IMR-90 (cell line): ENCODE measurements around the gene RTN4RL2. TPM values are rescaled to one million over a fixed set of nuclear protein-coding genes. Genes with fewer than 3 reads are reported as not detected.

Experiments used
- ATAC-seq: fragments of 200-7000 bp; cut with Tn5 transposase; 2 replicates; pipeline ENCODE4 v1.9.1; 2020; ENCODE audit warnings: low read depth, mild to moderate bottlenecking, moderate library complexity
- BruUV-seq: library from RNA; stranded (reverse); fragments of 400-500 nt; replicated peaks from 2 replicates; lab custom pipeline; 2021; lab: Mats Ljungman, UMichigan
- CTCF ChIA-PET: fragments of 300-600 bp; formaldehyde crosslinking; extraction: SDS; loops from one replicate; lab custom pipeline; 2021; ENCODE audit warnings: antibody characterized with exemption; lab: Yijun Ruan, JAX
- POLR2A ChIA-PET: fragments of 300-600 bp; sonication (Branson Sonifier 250); formaldehyde crosslinking; loops from one replicate; lab custom pipeline; 2022; ENCODE audit warnings: antibody characterized with exemption; ENCODE audit not compliant: unreplicated experiment; lab: Charles Lee
- DNase-seq: peaks from one replicate; pipeline ENCODE4 v3.0.0; 2013
- H2AFZ ChIP-seq: replicated peaks from 2 replicates; pipeline ENCODE3; 2013; ENCODE audit warnings: low read length, mild to moderate bottlenecking; ENCODE audit not compliant: poor library complexity
- H2AK5ac ChIP-seq: 2 replicates; pipeline ENCODE4 v1.6.1; 2013; ENCODE audit warnings: low read depth, low read length, inconsistent platforms
- H2AK9ac ChIP-seq: replicated peaks from 2 replicates; pipeline ENCODE3; 2013; ENCODE audit warnings: mild to moderate bottlenecking, low read depth, low read length, moderate library complexity; ENCODE audit not compliant: poor library complexity
- H2BK120ac ChIP-seq: 2 replicates; pipeline ENCODE4 v1.6.1; 2013; ENCODE audit warnings: low read depth, low read length, inconsistent platforms
- H2BK15ac ChIP-seq: 3 replicates; pipeline ENCODE4 v1.6.1; 2013; ENCODE audit warnings: low read depth, low read length, inconsistent platforms
- H2BK20ac ChIP-seq: 2 replicates; pipeline ENCODE4 v1.6.1; 2013; ENCODE audit warnings: low read depth, mild to moderate bottlenecking, inconsistent platforms, low read length, moderate library complexity
- H2BK5ac ChIP-seq: 2 replicates; pipeline ENCODE4 v1.6.1; 2013; ENCODE audit warnings: mild to moderate bottlenecking, low read depth, low read length, inconsistent platforms; ENCODE audit not compliant: poor library complexity, severe bottlenecking
- H3K14ac ChIP-seq: replicated peaks from 2 replicates; pipeline ENCODE4 v1.6.1; 2013; ENCODE audit warnings: low read depth, low read length, inconsistent platforms
- H3K18ac ChIP-seq: 2 replicates; pipeline ENCODE4 v1.6.1; 2013; ENCODE audit warnings: low read depth, low read length, control low read depth
- H3K23ac ChIP-seq: 2 replicates; pipeline ENCODE4 v1.6.1; 2013; ENCODE audit warnings: low read depth, low read length, inconsistent platforms
- H3K27ac ChIP-seq: 2 replicates; pipeline ENCODE4 v1.5.1; 2013; ENCODE audit warnings: mild to moderate bottlenecking, control low read depth, low read length; ENCODE audit not compliant: insufficient read depth
- H3K27me3 ChIP-seq: 2 replicates; pipeline ENCODE4 v1.6.1; 2013; ENCODE audit warnings: low read length; ENCODE audit not compliant: control insufficient read depth, insufficient read depth
- H3K36me3 ChIP-seq: 2 replicates; pipeline ENCODE4 v1.6.1; 2013; ENCODE audit warnings: low read length, mixed read lengths; ENCODE audit not compliant: control insufficient read depth, insufficient read depth
- H3K4ac ChIP-seq: 2 replicates; pipeline ENCODE4 v1.6.1; 2013; ENCODE audit warnings: low read depth, low read length, inconsistent platforms
- H3K4me1 ChIP-seq: 2 replicates; pipeline ENCODE4 v1.6.1; 2013; ENCODE audit warnings: low read length, mixed read lengths; ENCODE audit not compliant: control insufficient read depth, insufficient read depth
- H3K4me2 ChIP-seq: 2 replicates; pipeline ENCODE4 v1.6.1; 2013; ENCODE audit warnings: low read depth, mild to moderate bottlenecking, control low read depth, low read length, moderate library complexity
- H3K4me3 ChIP-seq: 2 replicates; pipeline ENCODE4 v1.5.1; 2013; ENCODE audit warnings: low read depth, mild to moderate bottlenecking, control low read depth, low read length, moderate library complexity; ENCODE audit not compliant: insufficient read depth
- H3K56ac ChIP-seq: 2 replicates; pipeline ENCODE4 v1.6.1; 2013; ENCODE audit warnings: low read length, inconsistent platforms; ENCODE audit not compliant: insufficient read depth; ENCODE audit errors: extremely low read depth
- H3K79me1 ChIP-seq, 2 experiments: 2 replicates each; pipeline ENCODE4 v1.6.1; 2013; ENCODE audit warnings: low read length in 2 of 2, inconsistent platforms in 1 of 2, low read depth in 1 of 2
- H3K9ac ChIP-seq: 2 replicates; pipeline ENCODE4 v1.6.1; 2013; ENCODE audit warnings: low read depth, low read length, control low read depth
- H3K9me1 ChIP-seq: 2 replicates; pipeline ENCODE4 v1.6.1; 2013; ENCODE audit warnings: low read length, inconsistent platforms; ENCODE audit not compliant: insufficient read depth
- H3K9me3 ChIP-seq: 2 replicates; pipeline ENCODE4 v1.6.1; 2013; ENCODE audit warnings: low read length; ENCODE audit not compliant: control insufficient read depth, insufficient read depth
- H4K20me1 ChIP-seq: 2 replicates; pipeline ENCODE4 v1.6.1; 2013; ENCODE audit warnings: low read length, inconsistent platforms; ENCODE audit not compliant: insufficient read depth
- H4K5ac ChIP-seq: 2 replicates; pipeline ENCODE4 v1.6.1; 2013; ENCODE audit warnings: mild to moderate bottlenecking, low read depth, low read length, control low read depth
- H4K8ac ChIP-seq, 2 experiments: 2 replicates each; pipeline ENCODE4 v1.6.1; 2013; ENCODE audit warnings: low read depth in 2 of 2, low read length in 2 of 2, control low read depth in 1 of 2, inconsistent platforms in 1 of 2
- H4K91ac ChIP-seq: 2 replicates; pipeline ENCODE4 v1.6.1; 2013; ENCODE audit warnings: low read depth, low read length, inconsistent platforms; ENCODE audit not compliant: insufficient read depth
- BHLHE40 ChIP-seq: fragments of 150-350 bp; IDR thresholded peaks from 2 replicates; pipeline ENCODE4 v1.6.1; 2016; ENCODE audit warnings: mild to moderate bottlenecking, low read depth, low read length
- CEBPB ChIP-seq: IDR thresholded peaks from 2 replicates; pipeline ENCODE4 v1.6.1; 2012; ENCODE audit warnings: low read depth, low read length, improper control_type of control experiment
- CHD1 ChIP-seq: IDR thresholded peaks from 2 replicates; pipeline ENCODE4 v1.6.1; 2012; ENCODE audit warnings: low read depth, low read length, improper control_type of control experiment
- MAFK ChIP-seq: IDR thresholded peaks from 2 replicates; pipeline ENCODE4 v1.6.1; 2012; ENCODE audit warnings: low read depth, low read length, improper control_type of control experiment
- MXI1 ChIP-seq: IDR thresholded peaks from 2 replicates; pipeline ENCODE4 v1.6.1; 2012; ENCODE audit warnings: low read depth, mild to moderate bottlenecking, low read length, moderate library complexity, borderline replicate concordance
- POLR2A ChIP-seq: IDR thresholded peaks from 2 replicates; pipeline ENCODE4 v1.6.1; 2012; ENCODE audit warnings: mild to moderate bottlenecking, low read depth, low read length
- RAD21 ChIP-seq: IDR thresholded peaks from 2 replicates; pipeline ENCODE4 v1.6.1; 2012; ENCODE audit warnings: low read length, improper control_type of control experiment
- RCOR1 ChIP-seq: IDR thresholded peaks from 2 replicates; pipeline ENCODE4 v1.6.1; 2012; ENCODE audit warnings: mild to moderate bottlenecking, low read length, improper control_type of control experiment; ENCODE audit not compliant: insufficient replicate concordance
- SMC3 ChIP-seq: fragments of 150-350 bp; IDR thresholded peaks from 2 replicates; pipeline ENCODE4 v1.6.1; 2016; ENCODE audit warnings: low read depth, mild to moderate bottlenecking, antibody characterized with exemption, low read length, moderate library complexity
- WGBS, 2 experiments: methylation state at CpG; one replicate each; pipeline versions ENCODE4 v1.1.5 to v1.1.7; 2013; ENCODE audit warnings: missing lambda C conversion rate in 2 of 2; ENCODE audit not compliant: insufficient read length in 1 of 2; ENCODE audit errors: extremely low coverage in 2 of 2; 5-methylcytosine and 5-hydroxymethylcytosine counted together
- dilution Hi-C: fragments of 300-500 bp; cut with HindIII; formaldehyde crosslinking; loops from one replicate; pipeline ENCODE4 v1.14.3; 2018; ENCODE audit warnings: low sequenced_read_pairs; ENCODE audit not compliant: unreplicated experiment
- in situ Hi-C: fragments of 300-500 bp; cut with MboI; formaldehyde crosslinking; loops from 3 replicates; pipeline ENCODE4 v1.14.3; 2019; ENCODE audit warnings: low sequenced_read_pairs, inconsistent platforms, mixed read lengths
- intact Hi-C: fragments of 100-400 bp; cut with micrococcal nuclease; formaldehyde crosslinking; loops from 2 replicates; pipeline ENCODE4 v1.10.0; 2022
- polyA plus RNA-seq, 3 experiments: library from polyadenylated mRNA; depleted of rRNA; stranded (reverse); fragments of >200 nt; gene quantifications; 2 replicates each; pipeline ENCODE4 v1.2.3, GENCODE V29; 2012; ENCODE audit warnings: low replicate concordance in 1 of 3
- total RNA-seq: library from RNA; depleted of rRNA; stranded (reverse); fragments of >200 nt; gene quantifications from 2 replicates; pipeline ENCODE4 v1.2.3, GENCODE V29; 2012
- TF ChIP-seq, protein P1 (sequence below): fragments of 150-350 bp; IDR thresholded peaks from 2 replicates; pipeline ENCODE4 v1.6.1; 2017; ENCODE audit warnings: mild to moderate bottlenecking, antibody characterized with exemption, low read length, low read depth
- TF ChIP-seq, protein P2 (sequence below): conservative IDR thresholded peaks from 2 replicates; pipeline ENCODE4 v1.5.1; 2012; ENCODE audit warnings: mild to moderate bottlenecking, low read depth, low read length, improper control_type of control experiment

Gene RTN4RL2
- total and polyA plus RNA-seq, 2 of the 4 experiments (the other 2 are of a cell fraction): 1.5 TPM; not detected in 1

DNA sequence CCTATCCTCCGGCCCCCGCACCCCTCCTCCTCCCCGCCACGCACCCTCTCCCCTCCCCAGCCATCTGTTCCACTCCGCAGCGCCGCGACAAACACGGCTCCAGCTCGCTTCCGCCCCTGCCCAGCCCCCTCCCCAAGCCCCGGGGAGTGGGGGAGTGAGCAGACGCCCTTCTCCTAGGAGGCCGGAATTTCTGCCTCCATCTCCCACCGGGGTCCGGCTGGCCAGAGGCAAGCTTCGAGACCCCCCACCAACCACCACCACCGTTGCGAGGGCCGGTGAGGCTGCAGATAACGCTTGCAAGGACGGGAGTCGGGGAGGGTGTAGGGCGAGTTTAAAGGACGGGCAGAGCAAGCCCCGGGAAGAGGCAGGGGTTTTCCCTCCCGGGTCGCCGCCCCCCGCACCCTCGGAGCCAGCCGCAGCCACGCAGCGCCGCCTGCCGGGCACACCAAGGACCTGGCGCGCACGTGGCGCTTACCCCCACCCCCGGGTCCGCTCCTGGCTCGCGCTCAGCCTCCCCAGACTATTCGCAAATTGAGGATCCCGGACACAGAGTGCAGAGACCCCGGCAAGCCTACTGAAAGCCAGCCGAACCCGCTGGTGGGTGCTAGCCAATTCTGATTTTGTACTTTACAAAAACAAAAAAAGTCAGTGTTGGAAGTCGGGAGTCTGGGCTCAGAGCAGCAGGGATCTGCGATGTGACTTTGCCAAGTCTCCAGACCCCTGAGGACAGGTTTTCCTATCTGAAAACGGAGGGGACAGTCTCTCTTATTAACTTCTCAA lies 22.6 kb downstream of the RTN4RL2 start (continued):
- TF ChIP-seq SMC3: peak; percentile 48
- TF ChIP-seq, protein P1, sequence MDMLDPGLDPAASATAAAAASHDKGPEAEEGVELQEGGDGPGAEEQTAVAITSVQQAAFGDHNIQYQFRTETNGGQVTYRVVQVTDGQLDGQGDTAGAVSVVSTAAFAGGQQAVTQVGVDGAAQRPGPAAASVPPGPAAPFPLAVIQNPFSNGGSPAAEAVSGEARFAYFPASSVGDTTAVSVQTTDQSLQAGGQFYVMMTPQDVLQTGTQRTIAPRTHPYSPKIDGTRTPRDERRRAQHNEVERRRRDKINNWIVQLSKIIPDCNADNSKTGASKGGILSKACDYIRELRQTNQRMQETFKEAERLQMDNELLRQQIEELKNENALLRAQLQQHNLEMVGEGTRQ: peak; percentile 63
- no peak for TF ChIP-seq POLR2A
- TF ChIP-seq RAD21: peak; percentile 57

DNA sequence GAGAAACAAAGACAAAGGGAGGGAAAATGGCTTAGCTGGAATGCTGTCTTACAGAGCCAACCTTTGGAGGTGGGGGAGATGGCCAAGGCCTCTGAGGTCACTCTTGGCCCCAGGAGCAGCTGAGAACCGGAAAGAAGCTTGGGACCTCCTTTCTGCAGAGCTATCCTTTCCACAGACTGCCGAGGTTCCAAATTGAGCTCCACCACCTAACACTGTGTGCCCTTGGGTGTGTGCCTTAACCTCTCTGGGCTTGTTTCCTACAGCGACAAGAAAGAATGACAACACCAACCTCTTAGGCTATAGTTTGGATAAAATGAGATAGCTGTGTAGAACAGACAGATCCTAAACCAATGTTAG lies 23.2 kb downstream of the RTN4RL2 start:
- no peak overlapping the region for H4K5ac ChIP-seq
- H2BK120ac ChIP-seq: no peak overlapping the region
- no peak overlapping the region for H3K4ac ChIP-seq
- no peak overlapping the region for H2AFZ ChIP-seq
- H4K91ac ChIP-seq: no peak overlapping the region
- no peak overlapping the region for H3K27ac ChIP-seq
- no peaks in the 10 kb centered on the region for H3K9me1 ChIP-seq
- H3K18ac ChIP-seq: no peak overlapping the region
- H4K20me1 ChIP-seq: no peaks in the 10 kb centered on the region
- H2BK20ac ChIP-seq: no peak overlapping the region
- in situ Hi-C loops: loop anchor here (25.0 kb wide), 1 partner anchor 1029 kb away; the partner anchor contains the start of gene OR5B21
- DNase-seq (no peak), ATAC-seq (no peak)
- H3K9me3 ChIP-seq: no peaks in the 10 kb centered on the region
- no peak overlapping the region for H2BK15ac ChIP-seq
- no peak overlapping the region for H3K4me3 ChIP-seq
- H3K4me1 ChIP-seq: no peaks in the 10 kb centered on the region
- no peak overlapping the region for H4K8ac ChIP-seq
- H3K14ac ChIP-seq: no peak overlapping the region
- H3K79me1 ChIP-seq: no peaks in the 10 kb centered on the region
- TF ChIP-seq POLR2A (no peak), CEBPB (no peak), RCOR1 (no peak), BHLHE40 (no peak), SMC3 (no peak), CHD1 (no peak), MXI1 (no peak), MAFK (no peak), RAD21 (no peak)
- TF ChIP-seq, protein P2, sequence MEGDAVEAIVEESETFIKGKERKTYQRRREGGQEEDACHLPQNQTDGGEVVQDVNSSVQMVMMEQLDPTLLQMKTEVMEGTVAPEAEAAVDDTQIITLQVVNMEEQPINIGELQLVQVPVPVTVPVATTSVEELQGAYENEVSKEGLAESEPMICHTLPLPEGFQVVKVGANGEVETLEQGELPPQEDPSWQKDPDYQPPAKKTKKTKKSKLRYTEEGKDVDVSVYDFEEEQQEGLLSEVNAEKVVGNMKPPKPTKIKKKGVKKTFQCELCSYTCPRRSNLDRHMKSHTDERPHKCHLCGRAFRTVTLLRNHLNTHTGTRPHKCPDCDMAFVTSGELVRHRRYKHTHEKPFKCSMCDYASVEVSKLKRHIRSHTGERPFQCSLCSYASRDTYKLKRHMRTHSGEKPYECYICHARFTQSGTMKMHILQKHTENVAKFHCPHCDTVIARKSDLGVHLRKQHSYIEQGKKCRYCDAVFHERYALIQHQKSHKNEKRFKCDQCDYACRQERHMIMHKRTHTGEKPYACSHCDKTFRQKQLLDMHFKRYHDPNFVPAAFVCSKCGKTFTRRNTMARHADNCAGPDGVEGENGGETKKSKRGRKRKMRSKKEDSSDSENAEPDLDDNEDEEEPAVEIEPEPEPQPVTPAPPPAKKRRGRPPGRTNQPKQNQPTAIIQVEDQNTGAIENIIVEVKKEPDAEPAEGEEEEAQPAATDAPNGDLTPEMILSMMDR: no peak
- TF ChIP-seq, protein P1: no peak
- H3K36me3 ChIP-seq: peaks cover 20% of the 10 kb centered on the region
- H2BK5ac ChIP-seq: no peak overlapping the region
- ChIA-PET POLR2A (no interaction called here), CTCF (interaction anchor here (1.0 to 1.9 kb wide), 6 partner anchors 10 to 1028 kb away, joined by 3 to 8 read pairs (median 3); partner anchors contain the start of gene RTN4RL2)
- no peak overlapping the region for H2AK9ac ChIP-seq
- no peak overlapping the region for H3K9ac ChIP-seq
- H3K23ac ChIP-seq: no peak overlapping the region
- no peak overlapping the region for H2AK5ac ChIP-seq
- no peak overlapping the region for H3K4me2 ChIP-seq
- no TSS peak for BruUV-seq
- dilution Hi-C loops: no loop called here
- H3K27me3 ChIP-seq: peaks cover 24% of the 10 kb centered on the region
- H3K56ac ChIP-seq: no peak overlapping the region
- intact Hi-C loops: loop anchor here (2.0 kb wide), 1 partner anchor 139 kb away; no protein-coding TSS in a partner anchor
- no CpG with 5 or more reads among the region's 3 CpGs for WGBS, 2 experiments
